ENCODE data around the gene GRHL1.

DNA sequence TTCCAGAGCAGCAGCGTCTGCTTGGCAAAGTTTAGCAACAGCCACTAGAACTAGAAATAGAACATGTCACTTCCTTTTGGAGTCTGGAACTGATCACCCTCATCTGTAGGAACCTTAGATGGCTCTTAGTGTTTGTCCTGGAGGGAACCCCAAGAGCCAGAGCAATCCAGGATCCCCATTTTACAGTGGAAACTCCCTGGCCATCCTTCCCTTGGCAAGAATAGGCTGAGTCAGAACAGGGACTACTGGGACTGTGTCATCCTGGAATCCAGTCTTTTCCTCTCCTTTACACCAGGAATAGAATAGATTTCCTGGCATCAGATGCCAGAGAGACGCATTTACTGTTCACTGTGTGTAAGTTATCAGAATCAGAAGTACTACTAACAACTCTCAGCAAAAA lies 33.2 kb upstream of the GRHL1 start:
- TF ChIP-seq, protein P1, sequence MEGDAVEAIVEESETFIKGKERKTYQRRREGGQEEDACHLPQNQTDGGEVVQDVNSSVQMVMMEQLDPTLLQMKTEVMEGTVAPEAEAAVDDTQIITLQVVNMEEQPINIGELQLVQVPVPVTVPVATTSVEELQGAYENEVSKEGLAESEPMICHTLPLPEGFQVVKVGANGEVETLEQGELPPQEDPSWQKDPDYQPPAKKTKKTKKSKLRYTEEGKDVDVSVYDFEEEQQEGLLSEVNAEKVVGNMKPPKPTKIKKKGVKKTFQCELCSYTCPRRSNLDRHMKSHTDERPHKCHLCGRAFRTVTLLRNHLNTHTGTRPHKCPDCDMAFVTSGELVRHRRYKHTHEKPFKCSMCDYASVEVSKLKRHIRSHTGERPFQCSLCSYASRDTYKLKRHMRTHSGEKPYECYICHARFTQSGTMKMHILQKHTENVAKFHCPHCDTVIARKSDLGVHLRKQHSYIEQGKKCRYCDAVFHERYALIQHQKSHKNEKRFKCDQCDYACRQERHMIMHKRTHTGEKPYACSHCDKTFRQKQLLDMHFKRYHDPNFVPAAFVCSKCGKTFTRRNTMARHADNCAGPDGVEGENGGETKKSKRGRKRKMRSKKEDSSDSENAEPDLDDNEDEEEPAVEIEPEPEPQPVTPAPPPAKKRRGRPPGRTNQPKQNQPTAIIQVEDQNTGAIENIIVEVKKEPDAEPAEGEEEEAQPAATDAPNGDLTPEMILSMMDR (IDR thresholded peaks at IDR 0.05), result no peak
- TF ChIP-seq EZH2 (IDR thresholded peaks at IDR 0.05; ENCODE audit: borderline replicate concordance, insufficient read depth, low read depth, low read length, poor library complexity, severe bottlenecking), result no peak
